Transverse colon (tissue), 4 donors: ENCODE measurements around the gene CCNL2. TPM values are rescaled to one million over a fixed set of nuclear protein-coding genes. Genes with fewer than 3 reads are reported as not detected.

Source experiments
- DNase-seq: peaks from one replicate; pipeline ENCODE4 v3.0.0-alpha.2; 2019
- H3K27ac ChIP-seq, 4 donors: fragments of 200-600 bp; sonication (generic); 2 replicates each; pipeline ENCODE4 v1.5.1; 2016 to 2018; ENCODE audit warnings: inconsistent platforms in 4 of 4
- H3K27me3 ChIP-seq: fragments of 200-600 bp; sonication (generic); 2 replicates; pipeline ENCODE4 v1.5.1; 2017; ENCODE audit warnings: inconsistent platforms
- H3K36me3 ChIP-seq, 4 donors: fragments of 200-600 bp; sonication (generic); 2 replicates each; pipeline ENCODE4 v1.5.1; 2017 to 2019; ENCODE audit warnings: inconsistent platforms in 4 of 4
- H3K4me1 ChIP-seq, 4 donors: fragments of 200-600 bp; sonication (generic); 2 replicates each; pipeline ENCODE4 v1.5.1; 2017 to 2020; ENCODE audit warnings: inconsistent platforms in 4 of 4
- H3K4me3 ChIP-seq, 4 donors: fragments of 200-600 bp; sonication (generic); 1 replicate in 1 of 4; 2 replicates in 3 of 4; pipeline versions ENCODE4 v1.5.1 to v1.6.1; 2017 to 2019; ENCODE audit warnings: inconsistent platforms in 4 of 4
- H3K9me3 ChIP-seq, 2 donors: fragments of 200-600 bp; sonication (generic); 2 replicates each; pipeline ENCODE4 v1.5.1; 2017 to 2019; ENCODE audit warnings: inconsistent platforms in 2 of 2
- CTCF ChIP-seq, 5 experiments: fragments of 200-600 bp in 3 of 5; fragments of 450-650 bp in 2 of 5; sonication (generic) in 3 of 5; IDR thresholded peaks; 1 replicate in 2 of 5; 2 replicates in 3 of 5; pipeline ENCODE4 v1.5.1; 2016 to 2017; ENCODE audit warnings: antibody characterized with exemption in 5 of 5, inconsistent platforms in 3 of 5, mild to moderate bottlenecking in 2 of 5, moderate library complexity in 1 of 5
- EP300 ChIP-seq: sonication (generic); formaldehyde crosslinking; IDR thresholded peaks from one replicate; pipeline ENCODE4 v1.6.1; 2017; ENCODE audit warnings: antibody characterized with exemption, low read depth
- POLR2A ChIP-seq: fragments of 450-650 bp; IDR thresholded peaks from one replicate; pipeline ENCODE4 v1.6.1; 2016; ENCODE audit warnings: antibody characterized with exemption, mild to moderate bottlenecking, moderate library complexity
- POLR2AphosphoS5 ChIP-seq, 3 donors: sonication (generic); formaldehyde crosslinking; IDR thresholded peaks; one replicate each; pipeline ENCODE4 v1.6.1; 2016; ENCODE audit warnings: antibody characterized with exemption in 3 of 3
- WGBS, 2 donors: methylation state at CpG; one replicate each; pipeline ENCODE4 v1.1.5; 2018; ENCODE audit warnings: low coverage in 1 of 2; 5-methylcytosine and 5-hydroxymethylcytosine counted together
- in situ Hi-C, 4 donors: fragments of 200-750 bp; cut with MboI; loops; one replicate each; pipeline versions ENCODE4 v1.15.0 to v1.15.1; 2017; ENCODE audit warnings: low sequenced_read_pairs in 3 of 4, low pct_ligation_motif_present in 1 of 4, low pct_unique_long_range_greater_than_20kb in 1 of 4
- intact Hi-C: fragments of 100-400 bp; cut with DNase I; formaldehyde crosslinking; loops from one replicate; pipeline ENCODE4 v1.15.1; 2023; ENCODE audit warnings: low total_unique reads
- total RNA-seq, 4 donors: library from RNA; depleted of rRNA; stranded (reverse); fragments of >200 nt; gene quantifications; one replicate each; pipeline ENCODE4 v1.1.0, GENCODE V29; 2016

CCNL2 gene
- total RNA-seq, 4 donors from 2014 or later = 169 to 657 (median 349) TPM

- in situ Hi-C loops (no loop called here), intact Hi-C loops (loop anchor here (2.0 to 10.0 kb wide), 2 partner anchors 17 to 359 kb away; partner anchors contain the start of gene ISG15)
- DNase-seq = peak; percentile 14
- WGBS, 2 donors = 53% methylated on average over 43 of the region's 52 CpGs; no CpG with 5 or more reads in 1 of the 2 donors
- Histone ChIP-seq H3K9me3 (no peaks in the 10 kb centered on the region), H3K27me3 (no peaks in the 10 kb centered on the region), H3K27ac (peak overlapping the region; percentile 92 to 99 (median 96)), H3K36me3 (no peaks in the 10 kb centered on the region), H3K4me3 (peak overlapping the region; percentile 90 to 99 (median 95)), H3K4me1 (peaks cover 26 to 34% (median 30%) of the 10 kb centered on the region in 4 donors)
- TF ChIP-seq EP300 (no peak), POLR2A (no peak), POLR2AphosphoS5 (IDR thresholded peaks at IDR 0.05) (no peak), CTCF (IDR thresholded peaks at IDR 0.05) (no peak)
Measured at GRCh38 chr1:1373815-1374588, 25.1 kb downstream of the CCNL2 start.

- H3K9me3 ChIP-seq = no peaks in the 10 kb centered on the region
- H3K27me3 ChIP-seq = no peaks in the 10 kb centered on the region
- H3K36me3 ChIP-seq = no peaks in the 10 kb centered on the region
- DNase-seq = no peak
- peak overlapping the region in 1 of 4 donors; percentile 90 for H3K4me3 ChIP-seq
- WGBS, 2 donors = 80 to 84% methylated on average over 1 to 25 of the region's 26 CpGs
- H3K27ac ChIP-seq = no peak overlapping the region
- TF ChIP-seq EP300 (no peak), CTCF (IDR thresholded peaks at IDR 0.05) (no peak), POLR2A (no peak), POLR2AphosphoS5 (IDR thresholded peaks at IDR 0.05) (no peak)
- intact Hi-C loops = loop anchor here (10.0 kb wide), 1 partner anchor 358 kb away; the partner anchor contains the start of gene ISG15
- in situ Hi-C loops = no loop called here
- peaks cover 26 to 34% (median 30%) of the 10 kb centered on the region in 4 donors for H3K4me1 ChIP-seq
Measured at GRCh38 chr1:1373051-1373814, 25.9 kb downstream of the CCNL2 start.

GRCh38 chr1:1371746-1372711 is 27.1 kb downstream of the CCNL2 start:
- in situ Hi-C loops = no loop called here
- Histone ChIP-seq H3K4me3 (no peak overlapping the region), H3K27me3 (no peaks in the 10 kb centered on the region), H3K9me3 (no peaks in the 10 kb centered on the region), H3K27ac (peak overlapping the region in 1 of 4 donors; percentile 24), H3K36me3 (no peaks in the 10 kb centered on the region), H3K4me1 (peaks cover 26 to 34% (median 30%) of the 10 kb centered on the region in 4 donors)
- intact Hi-C loops = loop anchor here (10.0 kb wide), 1 partner anchor 357 kb away; the partner anchor contains the start of gene ISG15
- WGBS, 2 donors = 33% methylated on average over 25 of the region's 26 CpGs; no CpG with 5 or more reads in 1 of the 2 donors
- TF ChIP-seq POLR2AphosphoS5 (IDR thresholded peaks at IDR 0.05) (peak in 1 of 3 donors; percentile 19), CTCF (IDR thresholded peaks at IDR 0.05) (peak; percentile 89 to 98 (median 96)), POLR2A (no peak)
- DNase-seq = peak; percentile 78
